ENCODE data around the gene DYNLT1. TPM values are rescaled to one million over a fixed set of nuclear protein-coding genes. Genes with fewer than 3 reads are reported as not detected.
A peak's percentile ranks its signal among the peaks of the same experiment; 100 is the strongest.

Gene DYNLT1
- total RNA-seq, 2 experiments from 2014 or later = 29.3 to 49.2 TPM

DNA sequence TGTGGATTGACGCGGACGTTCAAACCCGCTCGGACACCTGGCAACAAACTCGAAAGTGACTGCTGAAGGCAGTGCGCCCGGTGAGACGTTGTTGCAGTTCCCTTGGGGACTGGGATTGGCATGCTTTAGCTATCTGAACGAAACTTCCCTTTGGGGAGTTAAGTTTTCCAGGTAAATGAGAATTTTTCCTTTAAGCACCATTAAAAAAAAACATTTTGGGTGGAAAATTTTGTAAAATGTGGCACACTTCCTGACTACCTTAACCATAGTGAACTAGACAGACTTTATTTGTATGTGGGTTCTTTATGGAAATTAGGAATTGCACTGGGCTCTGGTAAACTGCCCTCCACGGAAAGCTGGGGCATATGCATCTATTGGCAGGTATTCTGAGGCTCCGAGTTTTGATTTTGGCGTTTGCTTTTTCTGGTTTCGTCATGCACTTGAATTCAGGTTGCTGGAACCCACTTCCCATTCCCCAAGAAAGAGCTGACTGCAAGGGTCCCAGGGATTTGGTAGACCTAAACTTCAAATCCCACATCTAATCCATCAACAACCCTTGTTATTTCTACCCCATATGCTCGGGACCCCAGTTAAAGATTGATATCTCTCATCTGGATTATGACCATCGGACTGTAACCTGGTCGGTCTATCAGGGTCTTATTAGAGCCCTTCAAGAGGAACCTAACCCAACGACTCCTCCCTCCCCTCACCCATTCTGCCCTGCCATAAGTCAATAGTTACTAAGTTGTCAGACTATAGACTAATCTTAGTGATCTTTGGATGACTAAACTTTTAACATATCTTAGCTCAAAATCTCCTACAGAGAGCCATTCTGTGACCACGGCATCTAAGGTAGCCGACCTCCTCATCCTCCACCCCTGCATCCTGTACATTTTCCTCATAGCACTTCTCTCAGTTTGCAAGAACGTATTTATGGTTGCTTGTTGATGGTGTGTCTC, 800 bp upstream of the DYNLT1 start:
- intact Hi-C loops (cut with micrococcal nuclease; ENCODE audit: unreplicated experiment) = no loop called here
- H3K36me3 ChIP-seq (ENCODE audit: insufficient read depth, low read length) = peaks cover 17% of the 10 kb centered on the region
- no peak for DNase-seq (ENCODE audit: low spot score)
- peak overlapping the region; percentile 96 for H3K4me2 ChIP-seq (ENCODE audit: low read length)
- POLR2A ChIA-PET = interaction anchor here (0.7 to 3.0 kb wide), 5 partner anchors 10 to 430 kb away, joined by 3 to 14 read pairs (median 3); no protein-coding TSS in a partner anchor
- no peak overlapping the region for H3K27ac ChIP-seq (ENCODE audit: low read depth, low read length, poor library complexity, severe bottlenecking)
- no peaks in the 10 kb centered on the region for H4K20me1 ChIP-seq (ENCODE audit: insufficient read depth, low read length)
- no peaks in the 10 kb centered on the region for H3K9me2 ChIP-seq (ENCODE audit: insufficient read depth, low read length)
- peak overlapping the region; percentile 91 for H2AFZ ChIP-seq (ENCODE audit: low read length)
- H3K4me1 ChIP-seq (ENCODE audit: insufficient read depth, low read length, poor library complexity, severe bottlenecking) = peaks cover 22% of the 10 kb centered on the region
- BruUV-seq (replicated peaks) = no TSS peak
- H3K79me2 ChIP-seq (ENCODE audit: insufficient read depth, low read depth, low read length) = peaks cover 31% of the 10 kb centered on the region
- no peaks in the 10 kb centered on the region for H3K9me3 ChIP-seq (ENCODE audit: low read length)
- TF ChIP-seq EZH2phosphoT487 (IDR thresholded peaks at IDR 0.05; ENCODE audit: borderline replicate concordance, low read depth, low read length) = no peak
- TF ChIP-seq, protein P1, sequence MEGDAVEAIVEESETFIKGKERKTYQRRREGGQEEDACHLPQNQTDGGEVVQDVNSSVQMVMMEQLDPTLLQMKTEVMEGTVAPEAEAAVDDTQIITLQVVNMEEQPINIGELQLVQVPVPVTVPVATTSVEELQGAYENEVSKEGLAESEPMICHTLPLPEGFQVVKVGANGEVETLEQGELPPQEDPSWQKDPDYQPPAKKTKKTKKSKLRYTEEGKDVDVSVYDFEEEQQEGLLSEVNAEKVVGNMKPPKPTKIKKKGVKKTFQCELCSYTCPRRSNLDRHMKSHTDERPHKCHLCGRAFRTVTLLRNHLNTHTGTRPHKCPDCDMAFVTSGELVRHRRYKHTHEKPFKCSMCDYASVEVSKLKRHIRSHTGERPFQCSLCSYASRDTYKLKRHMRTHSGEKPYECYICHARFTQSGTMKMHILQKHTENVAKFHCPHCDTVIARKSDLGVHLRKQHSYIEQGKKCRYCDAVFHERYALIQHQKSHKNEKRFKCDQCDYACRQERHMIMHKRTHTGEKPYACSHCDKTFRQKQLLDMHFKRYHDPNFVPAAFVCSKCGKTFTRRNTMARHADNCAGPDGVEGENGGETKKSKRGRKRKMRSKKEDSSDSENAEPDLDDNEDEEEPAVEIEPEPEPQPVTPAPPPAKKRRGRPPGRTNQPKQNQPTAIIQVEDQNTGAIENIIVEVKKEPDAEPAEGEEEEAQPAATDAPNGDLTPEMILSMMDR (conservative IDR thresholded peaks at IDR 0.05; ENCODE audit: low read length) = no peak
- peak overlapping the region; percentile 91 for H3K4me3 ChIP-seq (ENCODE audit: low read depth, low read length, poor library complexity, severe bottlenecking)
- CTCF ChIA-PET (ENCODE audit: unreplicated experiment) = interaction anchor here (1.0 to 1.4 kb wide), 2 partner anchors 14 to 46 kb away, joined by 5 read pairs; no protein-coding TSS in a partner anchor

DNA sequence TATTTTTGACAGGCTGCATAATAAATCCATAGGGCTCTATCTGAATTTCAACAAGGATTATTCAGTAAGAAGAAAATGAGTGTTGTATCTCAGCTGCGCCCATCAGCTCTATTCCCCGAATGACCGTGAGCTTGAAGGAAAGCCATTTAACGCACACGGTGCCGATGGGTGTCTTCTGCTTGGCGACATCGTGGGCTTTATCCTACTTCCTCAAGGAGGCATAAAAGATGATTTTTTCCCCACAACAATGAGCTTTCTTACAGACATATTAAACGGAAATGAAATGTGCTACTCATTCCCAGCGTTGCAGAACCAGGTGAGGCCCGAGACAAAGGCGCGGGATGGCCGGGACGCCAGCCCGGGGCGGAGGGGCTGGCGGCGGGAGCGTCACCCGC, 710 bp downstream of the DYNLT1 start:
- Histone ChIP-seq H3K79me2 (ENCODE audit: insufficient read depth, low read depth, low read length) (peaks cover 31% of the 10 kb centered on the region), H3K4me1 (ENCODE audit: insufficient read depth, low read length, poor library complexity, severe bottlenecking) (peaks cover 18% of the 10 kb centered on the region), H3K4me3 (ENCODE audit: low read depth, low read length, poor library complexity, severe bottlenecking) (peak overlapping the region; percentile 91), H3K9me3 (ENCODE audit: low read length) (no peaks in the 10 kb centered on the region), H4K20me1 (ENCODE audit: insufficient read depth, low read length) (no peaks in the 10 kb centered on the region), H3K4me2 (ENCODE audit: low read length) (peak overlapping the region; percentile 96), H2AFZ (ENCODE audit: low read length) (peak overlapping the region; percentile 91), H3K36me3 (ENCODE audit: insufficient read depth, low read length) (peaks cover 23% of the 10 kb centered on the region), H3K27ac (ENCODE audit: low read depth, low read length, poor library complexity, severe bottlenecking) (peak overlapping the region; percentile 31), H3K9me2 (ENCODE audit: insufficient read depth, low read length) (no peaks in the 10 kb centered on the region)
- POLR2A ChIA-PET = interaction anchor here (0.6 to 3.0 kb wide), 5 partner anchors 11 to 428 kb away, joined by 3 to 14 read pairs (median 3); no protein-coding TSS in a partner anchor
- intact Hi-C loops (cut with micrococcal nuclease; ENCODE audit: unreplicated experiment) = no loop called here
- BruUV-seq (replicated peaks) = no TSS peak
- CTCF ChIA-PET (ENCODE audit: unreplicated experiment) = interaction anchor here (0.6 to 1.4 kb wide), 2 partner anchors 48 to 423 kb away, joined by 3 to 5 read pairs; no protein-coding TSS in a partner anchor
- peak; percentile 34 for DNase-seq (ENCODE audit: low spot score)
- no peak for TF ChIP-seq EZH2phosphoT487 (IDR thresholded peaks at IDR 0.05; ENCODE audit: borderline replicate concordance, low read depth, low read length)
- TF ChIP-seq, protein P1 (conservative IDR thresholded peaks at IDR 0.05; ENCODE audit: low read length) = no peak
